ENCODE results near the gene NDUFA5.

NDUFA5 gene

GRCh38 chr7:123505221-123505620 lies 52.4 kb downstream of the NDUFA5 start:
- H3K4me2 ChIP-seq (ENCODE audit: insufficient read depth, low read length): no peak overlapping the region
- no peaks in the 10 kb centered on the region for H4K20me1 ChIP-seq (ENCODE audit: insufficient read depth, low read length)
- ATAC-seq (ENCODE audit: insufficient read depth, low read depth): no peak
- H2AFZ ChIP-seq (ENCODE audit: low read depth, low read length): no peak overlapping the region
- no peak overlapping the region for H3K9ac ChIP-seq (ENCODE audit: low read depth, low read length)
- TF ChIP-seq EZH2 (IDR thresholded peaks at IDR 0.05; ENCODE audit: borderline replicate concordance, low read depth, low read length, severe bottlenecking) (no peak), CTCF (IDR thresholded peaks at IDR 0.05; ENCODE audit: borderline replicate concordance, extremely low read depth, low read length, poor library complexity, severe bottlenecking) (no peak)
- H3K36me3 ChIP-seq (ENCODE audit: insufficient read depth, low read length): no peaks in the 10 kb centered on the region
- no peak for DNase-seq
- H3K27ac ChIP-seq (ENCODE audit: low read length): no peak overlapping the region
- H3K79me2 ChIP-seq (ENCODE audit: insufficient read depth, low read length): no peaks in the 10 kb centered on the region
- H3K4me3 ChIP-seq (ENCODE audit: low read depth in 1 of 2, low read length in 2 of 2): no peak overlapping the region
- H3K4me1 ChIP-seq (ENCODE audit: insufficient read depth, low read length): no peaks in the 10 kb centered on the region
- peaks cover 7% of the 10 kb centered on the region for H3K9me3 ChIP-seq (ENCODE audit: insufficient read depth, low read length, severe bottlenecking)
- H3K27me3 ChIP-seq (ENCODE audit: insufficient read depth, low read length, poor library complexity): no peaks in the 10 kb centered on the region

DNA sequence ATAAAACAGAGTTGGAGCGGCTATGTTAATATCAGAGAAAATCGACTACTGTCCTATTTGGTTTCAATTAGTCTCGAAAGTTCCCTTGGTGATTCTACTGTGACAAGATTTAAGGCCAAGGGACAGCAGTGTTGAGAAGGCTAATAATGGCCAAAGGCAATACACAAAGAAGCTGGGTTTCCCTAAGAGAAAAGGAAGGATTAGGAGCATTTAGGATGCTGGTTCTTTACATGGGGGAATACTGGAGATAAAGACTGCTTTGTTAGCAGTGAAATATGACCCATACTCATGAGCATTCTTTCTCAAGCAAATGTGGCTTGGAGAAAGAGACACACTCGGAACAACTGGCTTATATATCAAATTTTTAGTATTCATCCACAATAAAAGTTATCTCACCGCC lies 55.4 kb downstream of the NDUFA5 start:
- Histone ChIP-seq H3K79me2 (ENCODE audit: insufficient read depth, low read length) (no peaks in the 10 kb centered on the region), H3K27me3 (ENCODE audit: insufficient read depth, low read length, poor library complexity) (no peaks in the 10 kb centered on the region), H3K4me3 (ENCODE audit: low read depth in 1 of 2, low read length in 2 of 2) (no peak overlapping the region), H3K36me3 (ENCODE audit: insufficient read depth, low read length) (no peaks in the 10 kb centered on the region), H3K9me3 (ENCODE audit: insufficient read depth, low read length, severe bottlenecking) (peaks cover 7% of the 10 kb centered on the region), H3K4me1 (ENCODE audit: insufficient read depth, low read length) (no peaks in the 10 kb centered on the region), H3K9ac (ENCODE audit: low read depth, low read length) (no peak overlapping the region), H2AFZ (ENCODE audit: low read depth, low read length) (no peak overlapping the region), H4K20me1 (ENCODE audit: insufficient read depth, low read length) (no peaks in the 10 kb centered on the region), H3K4me2 (ENCODE audit: insufficient read depth, low read length) (no peak overlapping the region), H3K27ac (ENCODE audit: low read length) (no peak overlapping the region)
- DNase-seq (no peak), ATAC-seq (ENCODE audit: insufficient read depth, low read depth) (no peak)
- TF ChIP-seq CTCF (IDR thresholded peaks at IDR 0.05; ENCODE audit: borderline replicate concordance, extremely low read depth, low read length, poor library complexity, severe bottlenecking): no peak

DNA sequence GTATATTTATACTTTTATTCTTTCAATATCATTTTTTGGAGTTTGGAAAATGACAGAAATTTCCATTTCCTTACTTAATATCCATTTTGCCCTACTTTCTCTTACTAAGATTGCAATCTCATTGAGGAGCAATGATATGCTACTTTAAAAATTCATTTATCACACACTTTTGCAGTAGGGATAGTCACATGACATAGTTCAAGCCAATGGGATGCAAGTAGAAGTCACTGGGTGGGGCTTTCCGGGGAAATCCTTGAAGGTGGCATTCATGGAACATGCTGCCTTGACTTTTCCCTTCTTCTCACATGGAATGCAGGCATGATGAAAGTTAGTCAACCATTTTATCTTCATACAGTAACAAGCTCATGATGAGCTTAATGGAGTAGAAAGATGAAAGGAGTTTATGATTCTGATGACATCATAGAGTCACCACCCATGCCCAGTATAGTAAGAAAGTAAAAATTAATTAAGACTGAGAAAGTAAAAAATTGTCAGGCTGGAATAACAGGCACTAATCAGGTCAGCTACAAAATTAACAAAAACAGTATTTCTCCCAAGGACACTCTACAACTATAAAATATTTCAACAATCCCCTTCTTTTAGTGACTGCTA lies 56.6 kb downstream of the NDUFA5 start:
- Histone ChIP-seq H3K79me2 (ENCODE audit: insufficient read depth, low read length) (no peaks in the 10 kb centered on the region), H3K27ac (ENCODE audit: low read length) (no peak overlapping the region), H3K36me3 (ENCODE audit: insufficient read depth, low read length) (no peaks in the 10 kb centered on the region), H2AFZ (ENCODE audit: low read depth, low read length) (no peak overlapping the region), H3K4me3 (ENCODE audit: low read depth in 1 of 2, low read length in 2 of 2) (no peak overlapping the region), H3K9ac (ENCODE audit: low read depth, low read length) (no peak overlapping the region), H3K4me2 (ENCODE audit: insufficient read depth, low read length) (no peak overlapping the region), H3K4me1 (ENCODE audit: insufficient read depth, low read length) (no peaks in the 10 kb centered on the region), H3K27me3 (ENCODE audit: insufficient read depth, low read length, poor library complexity) (no peaks in the 10 kb centered on the region), H3K9me3 (ENCODE audit: insufficient read depth, low read length, severe bottlenecking) (peaks cover 7% of the 10 kb centered on the region), H4K20me1 (ENCODE audit: insufficient read depth, low read length) (no peaks in the 10 kb centered on the region)
- ATAC-seq (ENCODE audit: insufficient read depth, low read depth) (no peak), DNase-seq (no peak)
- TF ChIP-seq CTCF (IDR thresholded peaks at IDR 0.05; ENCODE audit: borderline replicate concordance, extremely low read depth, low read length, poor library complexity, severe bottlenecking): no peak
